ENCODE results near the gene DMXL2.
"Not testable (repeated sequence)": the region's sequence is repeated elsewhere in the genome, so short reads cannot be mapped to it uniquely, and the experiment has no call there.

The DMXL2 gene

GRCh38 chr15:51576286-51576850, 46.2 kb downstream of the DMXL2 start:
- DNase-seq = no peak

GRCh38 chr15:51575775-51576174, 46.8 kb downstream of the DMXL2 start:
- DNase-seq = peak; percentile 20

GRCh38 chr15:51573352-51573751, 49.2 kb downstream of the DMXL2 start:
- not testable (repeated sequence) for DNase-seq

- DNase-seq = not testable (repeated sequence)
Measured at GRCh38 chr15:51568939-51569784, 53.4 kb downstream of the DMXL2 start.

DNA sequence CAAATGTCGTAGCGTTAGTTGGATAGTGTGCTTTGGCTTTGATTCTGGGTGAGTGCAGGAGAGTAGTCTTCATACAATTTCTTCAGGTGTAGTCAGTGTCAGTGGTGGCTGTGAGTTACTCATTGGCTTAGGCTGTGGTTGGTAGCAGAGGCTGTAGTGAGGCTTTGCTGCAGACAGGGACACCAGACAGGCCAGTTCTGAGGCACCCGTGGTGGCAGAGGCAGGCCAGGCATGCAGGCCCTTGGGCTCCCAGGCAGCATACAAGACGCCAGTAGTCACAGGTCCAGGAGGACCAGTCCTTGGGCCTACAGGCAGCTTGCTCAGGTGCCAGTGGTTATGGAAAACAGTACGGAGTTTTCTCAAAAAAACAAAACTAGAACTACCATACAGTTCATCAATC, 61.3 kb downstream of the DMXL2 start:
- DNase-seq = no peak

GRCh38 chr15:51558876-51559275, 63.7 kb downstream of the DMXL2 start:
- no peak for DNase-seq

DNA sequence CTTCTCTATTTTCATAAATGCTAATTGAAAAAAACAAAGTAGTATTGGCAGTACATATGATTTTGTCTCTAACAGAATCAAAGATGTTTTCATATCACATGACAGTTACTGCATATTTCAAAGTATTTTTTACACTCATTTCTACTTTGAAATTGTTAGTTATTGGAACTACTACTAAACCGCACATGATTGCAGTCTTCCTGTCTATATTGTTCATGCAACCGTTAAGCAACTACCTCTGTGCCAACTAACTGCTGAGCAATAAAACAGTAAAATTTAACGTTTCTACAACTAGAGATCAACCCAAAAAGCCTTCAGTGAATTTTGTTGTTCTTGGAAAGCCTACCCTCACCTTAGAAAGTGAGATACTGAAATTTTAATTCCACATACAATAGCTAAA, 64.2 kb downstream of the DMXL2 start:
- DNase-seq = peak; percentile 79

DNA sequence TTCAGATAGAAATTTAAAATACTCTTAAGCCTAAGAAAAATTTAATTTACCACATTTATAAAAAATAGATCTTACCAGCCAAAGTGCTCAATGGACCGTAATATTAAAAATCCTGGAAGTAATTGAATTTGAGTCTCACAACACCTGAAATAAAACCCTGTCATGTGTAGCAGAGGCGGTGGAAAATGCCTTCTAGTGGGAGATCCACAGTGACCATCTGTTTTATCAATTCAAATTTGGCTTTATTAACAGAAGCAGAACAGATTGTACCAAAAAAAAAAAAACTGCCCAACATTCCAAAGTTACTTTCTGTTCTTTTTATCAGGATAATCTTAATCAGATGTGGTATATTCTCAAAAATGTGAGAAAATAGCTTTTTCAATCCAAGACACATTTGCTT, 71.7 kb downstream of the DMXL2 start:
- no peak for DNase-seq

DNA sequence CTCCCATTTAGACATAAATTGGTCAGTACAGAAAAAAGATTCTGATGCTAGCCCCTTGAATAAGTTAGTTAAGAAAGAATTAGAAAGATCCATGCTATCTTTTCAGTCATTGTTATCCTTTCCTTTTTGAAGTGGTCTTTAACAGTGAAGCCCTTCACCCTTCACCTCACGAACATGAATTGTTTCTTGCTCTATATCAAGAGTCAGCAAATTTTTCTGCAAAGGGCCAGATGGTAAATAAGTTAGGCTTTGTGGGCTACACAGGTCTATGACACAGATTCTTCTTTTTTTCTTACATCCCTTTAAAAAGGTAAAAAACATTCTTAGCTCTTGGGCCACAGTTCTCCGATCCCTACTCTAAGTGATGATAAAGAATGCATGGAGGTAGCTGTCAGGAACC, 74.9 kb downstream of the DMXL2 start:
- DNase-seq = no peak

DNA sequence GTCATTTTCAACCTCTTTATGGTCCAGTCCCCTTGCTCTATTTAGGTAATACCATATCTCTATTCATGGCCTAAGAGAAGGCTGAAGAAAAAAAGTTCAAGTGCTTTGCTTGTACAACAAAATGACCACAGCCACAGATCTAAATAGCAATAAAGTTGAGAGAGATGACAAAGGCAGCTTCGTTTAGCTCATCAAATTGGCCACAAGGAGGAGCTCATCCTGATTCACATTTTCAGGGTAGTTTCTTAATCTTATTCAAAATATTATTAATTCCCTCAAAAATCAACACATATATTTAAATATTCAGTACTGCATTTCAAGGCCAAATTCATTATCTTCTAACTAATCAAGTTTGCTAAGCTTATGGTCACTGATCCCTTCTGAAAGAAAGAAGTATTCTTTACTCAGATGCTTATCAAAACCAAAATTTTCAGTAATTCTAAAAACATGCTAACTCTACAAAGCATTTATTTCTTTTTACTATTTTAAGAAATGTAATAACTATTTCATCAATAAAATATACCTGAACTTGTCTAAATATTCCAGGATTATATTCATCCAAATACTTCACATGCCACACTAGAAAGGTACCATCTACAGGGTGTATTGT, 85.5 kb downstream of the DMXL2 start:
- DNase-seq = peak; percentile 12

GRCh38 chr15:51533672-51534398, 88.7 kb downstream of the DMXL2 start:
- no peak for DNase-seq

DNA sequence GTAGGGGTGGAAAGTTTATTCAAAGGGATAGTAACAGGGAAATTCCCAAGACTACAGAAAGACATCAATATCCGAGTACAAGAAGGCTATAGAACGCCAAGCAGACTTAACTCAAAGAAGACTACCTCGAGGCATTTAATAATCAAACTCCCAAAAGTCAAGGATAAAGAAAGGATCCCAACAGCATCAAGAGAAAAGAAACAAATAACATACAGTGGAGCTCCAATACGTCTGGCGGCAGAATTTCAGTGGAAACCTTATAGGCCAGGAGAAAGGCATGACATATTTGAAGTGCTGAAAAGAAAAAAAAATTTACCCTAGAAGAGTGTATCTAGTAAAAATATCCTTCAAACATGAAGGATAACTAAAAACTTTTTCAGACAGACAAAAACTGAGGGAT, 95.6 kb downstream of the DMXL2 start:
- DNase-seq = no peak

DNA sequence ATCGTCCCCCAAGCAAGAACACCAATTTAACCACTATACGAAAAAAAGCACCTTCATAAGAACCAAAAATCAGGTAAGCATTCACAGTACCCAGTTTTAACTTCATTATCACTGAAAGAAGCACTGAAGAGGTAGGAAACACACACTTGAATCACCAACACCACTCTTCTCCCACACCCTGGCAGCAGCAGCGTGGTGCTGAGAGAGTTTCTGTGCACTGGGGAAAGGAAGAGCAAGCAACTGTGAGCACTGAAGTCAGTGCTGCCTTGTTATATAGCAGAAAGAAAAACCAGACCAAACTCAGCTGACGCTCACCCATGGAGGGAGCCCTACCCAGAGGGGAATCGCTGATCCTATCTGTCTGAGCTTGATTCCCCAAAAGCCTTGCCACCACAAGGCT, 98.2 kb downstream of the DMXL2 start:
- DNase-seq = no peak

DNA sequence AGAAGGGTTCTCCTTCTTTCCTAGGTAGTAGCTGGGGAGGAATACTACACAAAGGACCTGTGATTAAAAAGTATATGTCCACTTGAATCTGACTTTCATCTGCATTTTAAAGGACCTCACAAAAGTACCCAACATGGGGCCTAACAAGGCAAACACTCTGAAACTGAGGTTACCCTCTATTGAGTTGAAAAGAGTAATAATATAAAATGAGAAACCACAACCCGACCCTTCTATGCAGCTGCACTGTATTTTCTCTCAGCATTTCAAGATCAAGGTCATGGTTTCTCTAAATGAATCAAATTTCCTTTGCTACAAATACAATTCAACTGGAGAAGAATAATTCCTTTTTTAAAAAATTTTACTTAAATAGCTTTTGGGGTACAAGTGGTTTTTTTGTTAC, 106.3 kb downstream of the DMXL2 start:
- DNase-seq = no peak

GRCh38 chr15:51505251-51505650, 117.3 kb downstream of the DMXL2 start:
- DNase-seq = peak; percentile 78

DNA sequence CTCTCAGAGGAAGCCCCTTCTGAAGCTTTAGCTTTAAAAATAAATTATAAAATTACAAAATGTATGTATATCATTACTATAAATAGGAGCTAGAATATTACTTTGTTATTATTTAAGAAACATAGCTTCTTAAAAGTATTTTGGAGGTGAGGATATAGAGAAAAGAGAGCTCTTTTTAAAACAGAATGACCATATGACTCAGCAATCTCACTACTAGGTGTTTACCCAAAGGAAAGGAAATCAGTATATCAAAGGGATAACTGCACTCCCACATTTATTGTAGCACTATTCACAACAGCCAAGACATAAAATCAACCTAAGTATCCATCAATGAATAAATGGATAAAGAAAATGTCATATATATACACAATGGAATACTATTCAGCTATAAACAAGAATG, 119.6 kb downstream of the DMXL2 start:
- no peak for DNase-seq

- DNase-seq = peak; percentile 46
Measured at GRCh38 chr15:51499379-51499976, 123.1 kb downstream of the DMXL2 start.

- no peak for DNase-seq
Measured at GRCh38 chr15:51497806-51498205, 124.8 kb downstream of the DMXL2 start.

- DNase-seq = peak; percentile 12
Measured at GRCh38 chr15:51496246-51496645, 126.3 kb downstream of the DMXL2 start.

DNA sequence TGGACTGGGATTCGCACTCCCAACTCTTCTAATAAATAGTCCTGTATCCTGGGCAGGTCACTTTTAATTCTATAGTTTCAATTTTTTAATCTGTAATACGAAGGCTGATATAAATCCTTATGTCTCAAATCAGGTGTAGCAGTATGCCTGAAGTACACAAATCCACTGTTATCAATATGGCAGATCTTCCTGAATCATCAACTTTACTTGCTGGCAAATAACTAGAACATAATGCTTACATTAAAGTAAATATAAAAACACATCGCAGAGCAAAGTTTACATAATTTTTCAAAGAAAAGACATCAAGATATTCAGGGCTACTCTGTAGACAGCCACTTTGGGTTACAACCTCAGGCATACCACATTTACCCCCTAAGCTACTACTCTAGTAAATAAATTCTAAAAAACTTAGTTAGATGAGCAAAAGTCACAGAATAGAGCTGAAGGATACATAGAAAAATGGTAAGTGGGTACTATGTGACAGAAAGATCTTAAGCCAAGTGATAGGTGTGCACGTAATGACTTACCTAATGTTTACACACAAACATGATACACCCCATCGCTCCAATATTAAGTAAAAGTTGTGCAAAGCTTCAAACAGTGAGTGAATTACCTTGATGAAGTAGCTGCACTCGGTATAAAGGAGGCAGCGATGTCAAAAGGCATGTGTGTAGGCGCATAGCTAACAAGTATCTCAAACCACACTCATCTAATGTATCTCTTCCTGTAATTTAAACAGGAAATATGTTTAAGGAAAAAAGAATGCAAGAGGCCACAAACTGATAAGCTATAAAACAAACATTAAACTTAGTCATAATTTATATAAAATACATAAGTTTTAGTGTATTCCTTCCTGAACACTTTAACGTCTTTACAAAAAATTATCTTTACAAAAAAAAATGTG, 127.9 kb downstream of the DMXL2 start:
- no peak for DNase-seq

DNA sequence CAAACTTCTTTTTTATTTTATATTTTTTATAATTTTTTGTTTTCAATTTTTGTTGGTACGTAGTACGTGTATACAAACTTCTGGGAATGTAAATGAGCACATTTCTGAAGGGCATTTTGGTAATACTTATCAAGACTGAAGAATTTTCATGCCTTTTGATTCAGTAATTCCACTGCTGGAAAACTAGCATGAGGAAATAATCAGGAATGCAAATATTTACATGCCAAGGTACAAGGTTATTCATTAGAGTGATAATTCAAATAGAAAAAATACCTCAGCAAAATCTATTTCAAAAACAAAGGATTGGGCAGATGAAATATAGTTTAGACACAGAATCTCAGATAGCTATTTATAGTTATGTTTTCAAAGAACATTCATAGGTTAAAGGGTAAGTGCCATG, 128.7 kb downstream of the DMXL2 start:
- no peak for DNase-seq

DNA sequence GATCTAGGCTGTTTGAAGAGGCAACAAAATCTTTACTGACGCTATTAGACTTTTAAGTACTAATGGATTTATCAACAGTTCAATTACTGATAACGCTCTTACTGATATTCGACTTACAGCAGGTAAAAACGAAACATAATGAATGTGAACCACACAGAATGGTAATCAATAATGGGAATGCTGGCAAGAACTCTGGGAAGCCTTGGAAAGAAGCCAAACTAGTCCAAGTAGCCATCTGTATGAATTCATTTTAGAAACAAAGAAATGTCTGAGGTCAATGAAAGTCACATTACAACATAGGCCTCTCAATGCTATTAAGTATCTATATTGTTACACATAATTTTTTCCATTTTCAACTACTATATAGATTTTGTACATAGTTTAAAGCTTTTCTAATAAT, 130.0 kb downstream of the DMXL2 start:
- DNase-seq = no peak
